Activated T-helper 2 cell treated with anti-CD3 and anti-CD28 coated beads, Interferon-gamma antibody, Interleukin-2, Interleukin-4, amounts not matched to agents 10 μg/mL and 5 μg/mL and 100 μg/mL, durations not matched to agents 14 hours and 24 hours and 36 hours (primary cell): ENCODE data around the gene COL19A1. TPM values are rescaled to one million over a fixed set of nuclear protein-coding genes. Genes with fewer than 3 reads are reported as not detected.

Source experiments
- DNase-seq: peaks from one replicate; pipeline ENCODE4 v3.0.0; 2021; ENCODE audit warnings: low spot score
- H3K27ac Mint-ChIP-seq: one replicate; pipeline ENCODE4 v1.8.0; 2021; ENCODE audit warnings: mixed read lengths
- H3K27me3 Mint-ChIP-seq: one replicate; pipeline ENCODE4 v1.8.0; 2021; ENCODE audit warnings: low read depth, mixed read lengths
- H3K36me3 Mint-ChIP-seq: one replicate; pipeline ENCODE4 v1.8.0; 2021; ENCODE audit warnings: low read depth, mixed read lengths
- H3K4me1 Mint-ChIP-seq: one replicate; pipeline ENCODE4 v1.8.0; 2021; ENCODE audit warnings: low read depth, mixed read lengths
- H3K4me3 Mint-ChIP-seq: one replicate; pipeline ENCODE4 v1.8.0; 2021; ENCODE audit warnings: low read depth, mild to moderate bottlenecking, moderate library complexity, mixed read lengths
- H3K9me3 Mint-ChIP-seq: one replicate; pipeline ENCODE4 v1.8.0; 2021; ENCODE audit warnings: mixed read lengths
- intact Hi-C: fragments of 100-400 bp; cut with micrococcal nuclease; formaldehyde crosslinking; loops from one replicate; pipeline ENCODE4 v1.15.1; 2023
- total RNA-seq: library from RNA; stranded (reverse); gene quantifications from 2 replicates; pipeline ENCODE4 v1.2.3, GENCODE V29; 2022

The COL19A1 gene
- total RNA-seq, 1 donor from 2014 or later, result 0.14 TPM

- intact Hi-C loops, result no loop called here
- Mint-ChIP-seq H3K36me3 (no peaks in the 10 kb centered on the region), H3K27ac (no peak overlapping the region), H3K4me1 (no peaks in the 10 kb centered on the region), H3K27me3 (no peaks in the 10 kb centered on the region), H3K9me3 (no peaks in the 10 kb centered on the region), H3K4me3 (no peak overlapping the region)
- DNase-seq, result no peak
Measured at GRCh38 chr6:70072540-70073179, 206.3 kb downstream of the COL19A1 start.

GRCh38 chr6:70073637-70074036, 207.3 kb downstream of the COL19A1 start:
- H3K27ac Mint-ChIP-seq, result no peak overlapping the region
- DNase-seq, result no peak
- no peaks in the 10 kb centered on the region for H3K4me1 Mint-ChIP-seq
- no peaks in the 10 kb centered on the region for H3K9me3 Mint-ChIP-seq
- H3K4me3 Mint-ChIP-seq, result no peak overlapping the region
- no peaks in the 10 kb centered on the region for H3K27me3 Mint-ChIP-seq
- intact Hi-C loops, result no loop called here
- H3K36me3 Mint-ChIP-seq, result no peaks in the 10 kb centered on the region

DNA sequence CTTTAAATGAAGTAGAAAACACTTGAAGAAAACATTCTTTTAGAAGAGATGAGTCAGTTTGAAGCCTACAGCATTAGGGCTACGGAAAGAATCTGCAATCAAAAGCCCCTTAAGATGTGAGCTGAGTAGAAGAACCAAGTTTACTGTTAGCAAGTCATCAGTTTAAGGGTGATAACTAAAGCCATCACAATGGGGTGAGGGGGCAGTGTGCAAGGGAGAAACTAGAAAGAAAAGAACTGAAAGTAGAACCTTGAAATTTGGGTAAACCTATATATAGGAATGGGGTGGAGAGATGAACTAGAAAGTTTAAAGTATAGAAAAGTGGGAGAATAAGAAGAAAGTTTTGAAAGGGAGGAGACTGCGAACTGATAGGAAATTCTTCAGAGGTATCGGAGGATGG, 212.9 kb downstream of the COL19A1 start:
- Mint-ChIP-seq H3K27me3 (no peaks in the 10 kb centered on the region), H3K4me3 (no peak overlapping the region), H3K36me3 (no peaks in the 10 kb centered on the region), H3K9me3 (no peaks in the 10 kb centered on the region), H3K27ac (no peak overlapping the region), H3K4me1 (no peaks in the 10 kb centered on the region)
- intact Hi-C loops, result no loop called here
- no peak for DNase-seq

DNA sequence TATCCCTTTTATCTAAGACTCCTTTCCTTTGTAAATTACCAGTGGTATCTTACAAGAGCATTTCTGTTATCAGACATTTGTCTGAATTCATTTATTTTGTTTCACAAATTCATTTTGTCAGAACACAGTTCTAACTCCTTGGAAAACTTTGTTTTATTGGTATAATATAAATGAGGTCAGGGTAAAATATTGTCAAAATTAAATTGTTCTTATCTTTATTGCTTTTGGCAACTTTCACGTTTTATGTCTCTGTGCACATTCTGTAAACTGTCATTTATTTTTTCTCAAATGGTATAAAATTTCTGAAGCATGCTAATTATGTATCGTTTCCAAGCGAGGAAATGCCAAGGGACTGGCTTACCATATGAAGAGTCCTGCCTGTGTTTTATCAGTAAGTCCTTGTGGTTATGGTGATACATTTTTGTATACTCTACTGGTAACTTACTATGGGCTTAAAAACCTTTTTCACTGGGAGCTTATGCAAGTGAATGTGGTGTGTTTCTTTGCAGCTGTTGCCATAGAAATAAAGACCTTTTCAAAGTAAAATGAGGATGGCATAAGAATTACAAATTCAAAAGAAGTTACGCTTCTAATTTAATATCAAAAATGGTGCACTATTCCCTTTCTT, 214.2 kb downstream of the COL19A1 start:
- Mint-ChIP-seq H3K27me3 (no peaks in the 10 kb centered on the region), H3K4me1 (no peaks in the 10 kb centered on the region), H3K9me3 (no peaks in the 10 kb centered on the region), H3K36me3 (no peaks in the 10 kb centered on the region), H3K4me3 (no peak overlapping the region), H3K27ac (no peak overlapping the region)
- intact Hi-C loops, result no loop called here
- DNase-seq, result no peak

- no peak overlapping the region for H3K27ac Mint-ChIP-seq
- H3K9me3 Mint-ChIP-seq, result no peaks in the 10 kb centered on the region
- H3K27me3 Mint-ChIP-seq, result no peaks in the 10 kb centered on the region
- no peak overlapping the region for H3K4me3 Mint-ChIP-seq
- H3K36me3 Mint-ChIP-seq, result no peaks in the 10 kb centered on the region
- no peaks in the 10 kb centered on the region for H3K4me1 Mint-ChIP-seq
- no peak for DNase-seq
- intact Hi-C loops, result no loop called here
Measured at GRCh38 chr6:70082830-70083229, 216.5 kb downstream of the COL19A1 start.

GRCh38 chr6:70086806-70087205, 220.4 kb downstream of the COL19A1 start:
- Mint-ChIP-seq H3K27ac (no peak overlapping the region), H3K4me1 (no peaks in the 10 kb centered on the region), H3K36me3 (no peaks in the 10 kb centered on the region), H3K9me3 (no peaks in the 10 kb centered on the region), H3K27me3 (peaks cover 2% of the 10 kb centered on the region), H3K4me3 (no peak overlapping the region)
- no peak for DNase-seq
- intact Hi-C loops, result no loop called here

DNA sequence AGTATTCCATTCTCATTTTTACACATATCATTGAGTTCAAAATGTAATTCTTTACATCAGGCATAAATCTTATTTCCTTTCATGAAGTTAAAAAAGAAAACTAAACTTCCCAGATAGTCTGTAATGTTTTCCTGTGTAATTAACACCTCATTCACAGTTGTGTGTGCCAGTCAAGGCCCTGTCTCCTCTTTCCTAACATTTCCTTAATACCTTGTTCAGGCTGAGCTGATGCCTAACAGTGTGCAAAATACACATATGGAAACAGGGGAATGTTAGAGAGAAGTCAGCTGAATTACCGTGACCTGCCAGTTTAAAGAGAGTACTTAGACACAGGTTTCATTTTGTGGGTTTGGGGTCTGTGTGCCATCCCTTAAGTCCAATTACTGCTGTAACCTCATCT, 227.8 kb downstream of the COL19A1 start:
- no peaks in the 10 kb centered on the region for H3K36me3 Mint-ChIP-seq
- no peaks in the 10 kb centered on the region for H3K27me3 Mint-ChIP-seq
- no peak overlapping the region for H3K4me3 Mint-ChIP-seq
- H3K4me1 Mint-ChIP-seq, result no peaks in the 10 kb centered on the region
- intact Hi-C loops, result no loop called here
- H3K9me3 Mint-ChIP-seq, result no peaks in the 10 kb centered on the region
- no peak for DNase-seq
- no peak overlapping the region for H3K27ac Mint-ChIP-seq

- Mint-ChIP-seq H3K27me3 (no peaks in the 10 kb centered on the region), H3K9me3 (no peaks in the 10 kb centered on the region), H3K4me1 (no peaks in the 10 kb centered on the region), H3K27ac (no peak overlapping the region), H3K4me3 (no peak overlapping the region), H3K36me3 (no peaks in the 10 kb centered on the region)
- no peak for DNase-seq
- intact Hi-C loops, result no loop called here
Measured at GRCh38 chr6:70099732-70100131, 233.4 kb downstream of the COL19A1 start.

GRCh38 chr6:70103798-70104197, 237.4 kb downstream of the COL19A1 start:
- H3K9me3 Mint-ChIP-seq, result no peaks in the 10 kb centered on the region
- no peaks in the 10 kb centered on the region for H3K4me1 Mint-ChIP-seq
- peaks cover 1% of the 10 kb centered on the region for H3K27me3 Mint-ChIP-seq
- intact Hi-C loops, result no loop called here
- no peak for DNase-seq
- H3K36me3 Mint-ChIP-seq, result no peaks in the 10 kb centered on the region
- H3K27ac Mint-ChIP-seq, result no peak overlapping the region
- H3K4me3 Mint-ChIP-seq, result no peak overlapping the region

DNA sequence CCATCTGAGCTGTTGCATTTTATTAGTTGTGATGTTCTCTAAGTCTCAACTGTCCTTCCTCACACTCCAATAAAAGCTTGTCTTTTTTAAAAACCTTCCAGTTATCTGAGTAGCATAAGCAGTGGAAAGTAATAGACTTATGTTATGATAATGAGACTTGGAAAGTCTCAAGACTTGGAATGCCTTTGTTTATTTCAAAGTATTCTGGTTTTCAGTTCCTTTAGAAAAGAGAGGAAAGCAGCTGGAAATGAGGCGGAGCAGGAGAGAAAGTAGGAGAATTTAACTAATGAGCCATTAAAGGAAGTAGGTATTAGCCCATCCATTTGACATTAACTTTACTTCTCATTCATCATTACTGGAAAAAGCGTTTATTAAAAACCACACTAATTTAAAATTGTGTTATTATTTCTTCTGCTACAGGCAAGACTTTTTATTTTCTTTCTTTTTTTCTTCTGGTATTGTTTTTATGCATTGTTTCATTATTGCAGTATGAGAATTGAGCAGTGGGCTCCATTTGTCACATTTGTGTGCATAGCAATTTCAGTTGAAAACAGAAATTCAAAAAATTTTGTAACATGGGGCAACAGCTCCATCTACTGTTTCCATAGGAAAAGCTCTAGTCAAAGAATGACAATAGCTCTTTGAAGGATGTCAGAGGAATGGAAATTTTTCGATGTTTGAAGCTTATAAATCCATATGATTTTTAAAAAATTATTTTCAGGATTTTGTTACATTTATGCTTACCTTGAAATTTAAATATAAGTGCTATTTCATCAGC, 241.7 kb downstream of the COL19A1 start:
- peaks cover 8% of the 10 kb centered on the region for H3K27me3 Mint-ChIP-seq
- no peak overlapping the region for H3K4me3 Mint-ChIP-seq
- H3K9me3 Mint-ChIP-seq, result no peaks in the 10 kb centered on the region
- no peak overlapping the region for H3K27ac Mint-ChIP-seq
- no peaks in the 10 kb centered on the region for H3K4me1 Mint-ChIP-seq
- H3K36me3 Mint-ChIP-seq, result no peaks in the 10 kb centered on the region
- DNase-seq, result no peak
- intact Hi-C loops, result loop anchor here (2.0 to 5.0 kb wide), 2 partner anchors 271 to 376 kb away; no protein-coding TSS in a partner anchor

- Mint-ChIP-seq H3K9me3 (no peaks in the 10 kb centered on the region), H3K4me3 (no peak overlapping the region), H3K27ac (no peak overlapping the region), H3K27me3 (peaks cover 10% of the 10 kb centered on the region), H3K4me1 (no peaks in the 10 kb centered on the region), H3K36me3 (no peaks in the 10 kb centered on the region)
- intact Hi-C loops, result no loop called here
- no peak for DNase-seq
Measured at GRCh38 chr6:70110126-70111022, 244.0 kb downstream of the COL19A1 start.

DNA sequence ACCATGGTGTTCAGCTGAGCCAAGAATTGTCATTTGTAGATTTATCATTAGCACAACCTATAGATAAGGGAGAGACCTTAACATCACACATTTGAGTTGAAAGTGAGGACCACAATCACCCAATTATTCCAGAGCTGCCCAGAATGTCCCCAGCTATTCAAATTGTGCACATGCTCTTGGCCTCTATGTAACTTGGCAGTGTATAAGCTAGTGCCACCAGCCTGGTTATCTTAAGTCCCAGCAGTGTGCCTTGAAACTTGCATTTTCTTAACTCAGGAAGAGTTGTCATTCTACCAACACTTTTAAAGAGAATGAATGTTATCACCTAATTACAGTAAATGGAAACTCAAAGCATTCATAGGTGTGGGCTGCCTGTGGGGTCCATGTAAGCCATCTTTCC, 245.4 kb downstream of the COL19A1 start:
- no peaks in the 10 kb centered on the region for H3K9me3 Mint-ChIP-seq
- no peaks in the 10 kb centered on the region for H3K36me3 Mint-ChIP-seq
- peaks cover 13% of the 10 kb centered on the region for H3K27me3 Mint-ChIP-seq
- no peaks in the 10 kb centered on the region for H3K4me1 Mint-ChIP-seq
- DNase-seq, result no peak
- H3K4me3 Mint-ChIP-seq, result no peak overlapping the region
- intact Hi-C loops, result no loop called here
- no peak overlapping the region for H3K27ac Mint-ChIP-seq
